NCI-H524 treated with DMSO at 0.1 percent for 48 hours (cell line): Measurements from ENCODE around the gene GRAMD2A.
A peak's percentile ranks its signal among the peaks of the same experiment; 100 is the strongest.

ENCODE experiments used
- DNase-seq: peaks from one replicate; lab custom pipeline; 2025; lab: John Stamatoyannopoulos, UW

GRAMD2A gene

GRCh38 chr15:72133211-72133610 lies 64.4 kb downstream of the GRAMD2A start:
- DNase-seq, result no peak

- DNase-seq, result no peak
Observed at GRCh38 chr15:72131922-72132321, 65.7 kb downstream of the GRAMD2A start.

DNA sequence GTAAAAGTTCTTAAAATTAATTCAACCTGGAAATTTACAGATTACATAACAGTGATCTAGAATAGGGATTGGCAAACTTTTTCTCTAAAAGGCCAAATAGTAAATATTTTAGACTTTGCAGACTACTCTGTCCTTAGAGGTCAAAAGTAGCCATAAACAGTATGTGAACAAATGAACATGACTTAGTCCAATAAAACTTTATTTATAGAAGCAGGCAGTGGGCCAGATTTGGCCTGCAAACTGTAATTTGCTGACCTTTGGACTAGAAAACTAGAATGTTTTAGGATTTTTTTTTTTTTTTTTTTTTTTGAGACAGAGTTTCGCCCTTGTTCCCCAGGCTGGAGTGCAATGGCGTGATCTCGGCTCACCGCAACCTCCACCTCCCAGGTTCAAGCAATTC lies 67.3 kb downstream of the GRAMD2A start:
- no peak for DNase-seq

DNA sequence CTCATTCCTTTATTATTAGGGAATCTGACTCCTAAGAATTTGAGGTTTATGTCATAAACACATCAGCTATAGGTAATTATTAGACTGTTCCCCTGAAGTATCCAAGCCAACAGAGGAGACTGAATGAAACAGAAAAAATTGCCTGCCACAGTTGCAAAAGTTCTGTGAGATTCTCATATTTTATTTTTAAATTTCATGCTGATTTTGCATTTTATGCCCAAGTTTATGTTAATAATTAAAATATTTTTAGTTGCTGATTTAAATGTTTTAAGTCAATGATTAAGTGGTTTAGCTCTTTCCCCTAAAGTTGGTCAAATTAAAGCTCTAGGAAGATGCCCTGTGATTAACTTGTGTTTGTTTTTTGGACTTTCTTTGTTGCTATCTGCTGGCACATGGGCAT lies 69.2 kb downstream of the GRAMD2A start:
- no peak for DNase-seq

DNA sequence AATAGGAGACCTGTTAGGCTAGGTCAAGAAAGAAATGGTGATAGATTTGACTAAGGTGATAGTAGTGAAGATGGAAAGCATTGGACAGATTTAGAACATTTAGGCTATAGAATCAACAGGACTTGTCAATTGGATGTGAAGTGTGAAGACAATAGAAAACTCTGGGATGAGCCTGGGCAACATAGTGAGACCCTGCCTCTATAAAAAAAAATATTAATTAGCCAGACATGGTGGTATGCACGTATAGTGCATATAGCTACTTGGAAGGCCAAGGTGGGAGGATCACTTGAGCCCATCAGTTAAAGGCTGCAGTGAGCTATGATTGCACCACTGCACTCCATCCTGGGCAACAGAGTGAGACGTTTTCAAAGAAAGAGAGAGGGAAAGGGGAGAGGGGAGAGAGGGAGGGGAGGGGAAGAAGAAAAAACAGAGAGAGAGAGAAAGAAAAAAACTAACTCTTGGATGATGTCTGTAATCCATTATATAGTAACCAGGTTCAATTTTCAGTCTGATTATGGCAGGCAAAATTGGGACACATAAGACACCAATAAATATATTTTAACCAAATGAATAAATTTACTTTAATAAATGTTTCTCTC lies 69.8 kb downstream of the GRAMD2A start:
- DNase-seq, result no peak

GRCh38 chr15:72124218-72124617 lies 73.4 kb downstream of the GRAMD2A start:
- DNase-seq, result no peak

- peak; percentile 99 for DNase-seq
Observed at GRCh38 chr15:72118017-72118978, 79.3 kb downstream of the GRAMD2A start, which contains the start of the genes MYO9A and SENP8. TSS of gene MYO9A (minus strand) at chr15:72118150. CDS start at chr15:72046563, 71,587 bp downstream. TSS of gene SENP8 (plus strand) at chr15:72118403. CDS start at chr15:72139624, 21,221 bp downstream.

GRCh38 chr15:72117486-72118016 lies 80.0 kb downstream of the GRAMD2A start:
- no peak for DNase-seq

DNA sequence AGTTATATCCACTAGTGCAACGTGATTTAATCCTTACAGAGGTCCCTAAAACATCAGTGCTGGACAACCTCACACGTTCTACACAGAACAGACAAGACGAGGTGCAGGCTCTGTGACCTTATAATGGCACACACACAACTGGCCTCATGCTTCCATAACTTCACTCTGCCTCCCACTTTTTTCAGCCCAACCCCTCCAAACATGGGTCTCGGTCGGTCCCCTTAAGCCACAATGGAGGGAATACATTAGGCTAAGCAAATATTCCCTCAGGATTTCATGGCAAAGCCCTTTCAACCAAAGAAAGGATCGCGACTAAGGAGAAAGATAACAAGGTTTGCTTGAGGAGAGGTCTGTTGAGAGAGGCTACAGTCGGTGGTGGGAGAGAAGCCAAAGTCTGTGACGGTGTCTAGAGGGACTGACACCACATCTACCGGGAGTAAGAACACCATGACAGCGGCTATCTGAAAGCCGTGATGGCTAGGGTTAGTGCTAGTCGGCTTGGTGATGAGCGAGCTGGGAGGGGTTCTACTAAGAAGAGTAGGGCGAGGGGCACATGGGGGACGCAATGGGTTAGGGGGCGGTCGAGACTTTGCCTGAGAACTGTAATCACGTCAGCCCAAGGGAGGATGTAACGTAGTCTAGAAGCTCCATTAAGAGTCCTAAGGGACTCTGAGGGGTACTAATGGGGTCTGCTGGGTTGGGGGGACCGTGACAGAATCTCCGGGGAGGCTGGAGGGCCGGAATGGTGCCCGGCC lies 80.7 kb downstream of the GRAMD2A start:
- no peak for DNase-seq

DNA sequence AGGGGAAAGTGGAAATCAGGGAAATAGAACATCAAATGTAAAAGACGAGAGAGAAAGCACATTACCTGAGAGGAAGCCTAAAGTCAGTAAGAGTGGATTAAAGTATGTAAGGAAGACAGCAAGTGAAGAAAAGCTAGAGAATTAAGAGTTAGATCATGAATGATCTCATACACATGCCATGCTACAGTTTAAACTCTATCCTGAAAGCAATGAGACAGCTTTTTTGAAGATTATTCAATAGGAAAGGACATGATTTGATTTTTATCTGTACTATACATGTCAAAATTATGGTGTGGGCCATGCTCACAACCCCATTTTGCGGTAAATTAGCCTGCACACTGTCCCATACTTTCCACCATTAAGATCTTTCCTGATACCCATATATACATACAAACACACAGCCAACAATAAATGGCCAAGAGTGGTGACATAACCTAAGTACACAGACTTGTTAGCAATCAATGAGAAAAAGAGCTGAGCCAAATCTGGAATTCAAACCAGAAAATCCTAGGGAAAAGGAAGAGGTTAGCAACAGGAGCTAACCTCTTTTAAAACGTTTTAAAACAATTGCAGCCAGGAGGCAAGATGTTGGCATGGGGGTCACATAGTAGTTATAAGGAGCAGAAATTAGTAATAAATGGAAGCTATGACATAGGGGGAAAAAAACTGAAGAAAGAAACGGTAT lies 84.1 kb downstream of the GRAMD2A start:
- no peak for DNase-seq

DNA sequence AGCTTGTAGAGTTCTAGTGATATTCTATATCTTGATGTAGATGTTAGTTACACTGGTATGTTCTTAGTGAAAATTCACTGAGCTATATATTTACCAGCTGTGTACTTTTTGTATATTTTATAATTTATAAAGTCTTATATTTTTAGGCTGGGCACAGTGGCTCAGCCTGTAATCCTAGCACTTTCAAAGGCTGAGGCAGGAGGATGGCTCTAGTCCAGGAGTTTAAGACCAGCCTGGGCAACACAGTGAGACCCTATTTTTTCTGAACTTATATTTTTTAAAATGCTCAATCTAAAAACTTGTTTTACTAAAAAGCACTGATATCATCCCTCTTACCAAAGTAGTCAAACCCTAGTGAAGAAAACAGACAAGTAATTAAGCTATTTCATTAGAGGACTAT lies 84.8 kb downstream of the GRAMD2A start:
- DNase-seq, result no peak

DNA sequence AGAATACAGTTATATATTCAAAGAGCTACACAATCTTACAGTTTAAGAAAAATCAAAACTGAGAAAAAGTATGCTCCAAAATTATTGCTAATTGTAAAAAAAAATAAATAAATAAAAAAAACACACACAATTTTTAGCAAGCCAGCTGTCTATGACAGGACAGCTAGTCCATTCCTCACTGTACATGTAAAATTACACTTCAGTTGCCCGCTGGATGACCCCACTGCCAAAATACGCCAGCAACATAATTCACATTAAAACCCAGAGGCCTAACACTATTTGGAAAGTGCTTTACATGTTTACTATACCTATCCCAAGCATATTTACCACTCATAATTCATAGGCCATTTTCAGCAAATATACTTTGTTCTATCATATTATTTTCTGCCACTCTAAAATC lies 85.5 kb downstream of the GRAMD2A start:
- DNase-seq, result no peak

DNA sequence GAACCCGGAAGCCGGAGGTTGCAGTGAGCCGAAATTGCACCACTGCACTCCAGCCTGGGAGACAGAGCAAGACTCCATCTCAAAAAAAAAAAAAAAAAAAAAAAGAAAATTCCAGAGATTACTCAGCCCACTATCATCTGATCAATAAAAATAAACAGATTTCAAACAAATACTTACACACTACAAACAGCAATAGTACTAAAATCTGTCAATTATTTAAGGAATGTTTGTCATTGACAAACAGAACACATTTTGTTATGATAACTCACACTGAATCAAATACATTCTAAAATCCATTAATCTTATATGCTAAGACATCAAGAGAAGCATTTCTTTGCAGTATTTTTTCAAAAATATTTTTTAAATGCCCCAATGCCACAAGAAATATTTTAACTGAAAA lies 87.2 kb downstream of the GRAMD2A start:
- no peak for DNase-seq
